Non-pigmented ciliary epithelial cell (primary cell): ENCODE data around the gene CLEC20A.
"Not testable (repeated sequence)": the region's sequence is repeated elsewhere in the genome, so short reads cannot be mapped to it uniquely, and the experiment has no call there.

Experiments
- DNase-seq: peaks from one replicate; pipeline ENCODE4 v3.0.0-alpha.2; 2010; ENCODE audit warnings: low read depth

CLEC20A gene

DNA sequence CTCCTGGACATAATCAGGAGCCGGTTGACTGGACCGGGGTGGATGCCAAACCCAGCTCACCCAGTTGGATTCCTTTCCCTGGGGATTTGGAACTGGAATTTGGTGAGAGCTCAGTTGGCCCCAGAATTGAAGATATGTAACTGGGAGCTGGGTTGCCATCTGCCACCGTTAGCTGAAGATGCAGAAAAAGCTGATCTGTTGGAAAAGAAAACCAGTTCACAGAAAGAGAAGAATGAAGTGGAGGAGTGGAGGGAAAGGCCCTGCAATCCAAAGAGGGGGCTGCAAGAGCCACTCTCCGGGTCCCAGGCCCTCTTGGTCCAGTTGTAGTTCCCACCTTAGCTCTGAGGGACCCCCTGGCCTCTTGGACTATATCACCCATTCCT, 32.2 kb upstream of the CLEC20A start:
- DNase-seq, result no peak

DNA sequence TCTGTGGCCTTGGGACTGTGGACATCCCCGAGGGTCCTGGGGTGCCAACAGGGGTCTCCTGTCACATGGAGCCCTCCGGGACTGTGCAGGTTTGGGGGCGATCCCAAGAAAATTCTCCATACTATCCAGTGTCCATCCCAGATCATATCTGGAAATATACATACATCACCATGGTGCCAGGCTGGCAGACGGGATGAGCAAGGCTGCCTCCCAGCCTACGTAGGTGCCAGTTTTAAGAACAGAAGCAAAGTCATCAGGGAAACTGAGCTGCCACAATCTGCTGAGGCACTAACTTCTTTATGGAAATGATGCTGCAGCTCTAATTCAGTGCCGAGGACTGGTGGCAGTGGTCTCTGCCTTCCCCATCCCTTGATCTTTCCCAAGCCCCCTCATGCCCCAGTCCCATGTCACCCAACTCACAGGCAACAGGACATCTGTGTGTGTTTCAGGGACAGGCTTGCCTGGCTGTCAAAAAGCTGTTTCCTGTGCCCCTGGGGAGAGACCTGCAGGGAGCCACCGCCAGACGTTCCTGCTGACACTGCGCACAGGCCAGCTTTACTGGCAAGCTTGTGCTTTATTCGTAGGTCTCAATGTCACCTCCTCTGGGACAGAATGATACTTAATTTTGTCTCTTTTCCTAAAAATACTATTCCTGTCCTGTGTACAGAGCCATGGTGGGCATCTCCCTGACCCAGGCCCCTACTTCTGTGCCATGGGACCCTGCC, 31.6 kb upstream of the CLEC20A start:
- DNase-seq, result no peak

DNA sequence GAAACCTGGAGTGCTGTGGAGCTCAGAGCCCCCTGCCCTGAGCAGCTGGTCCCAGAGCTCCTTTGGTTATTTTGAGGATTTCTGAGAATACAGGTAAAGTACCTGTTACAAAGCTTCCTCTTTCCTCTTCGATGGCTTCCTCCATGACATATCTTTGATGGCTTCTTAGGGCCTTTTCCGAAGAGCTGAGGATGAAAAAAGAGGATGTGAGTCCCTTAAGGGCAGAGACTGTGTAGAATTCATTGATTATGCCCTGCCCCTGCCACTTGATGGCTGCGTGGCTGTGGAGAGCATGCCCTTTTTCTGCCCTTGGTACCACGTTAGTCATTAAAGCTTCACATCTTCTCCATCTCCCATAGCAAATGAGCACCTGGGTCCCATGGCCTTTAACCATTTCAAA, 30.4 kb upstream of the CLEC20A start:
- no peak for DNase-seq

DNA sequence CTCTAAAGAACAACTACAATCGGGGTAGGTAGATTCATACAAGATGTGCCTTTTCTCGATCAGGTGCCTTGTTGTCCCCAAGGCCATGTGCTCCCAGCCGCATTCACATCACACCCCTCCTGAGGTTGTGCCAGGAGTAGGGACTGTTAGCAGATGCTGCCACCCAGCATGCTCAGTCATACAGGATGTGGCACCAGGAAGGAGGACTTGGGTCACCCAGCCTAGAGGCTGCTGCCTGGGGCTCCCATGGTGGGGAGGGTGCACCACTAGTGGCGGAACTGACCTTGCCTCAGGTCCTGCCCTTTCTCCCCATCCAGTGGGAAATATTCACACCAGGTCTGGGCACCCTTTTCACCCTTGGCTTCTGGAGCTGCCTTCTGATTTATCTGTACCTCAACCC, 24.5 kb upstream of the CLEC20A start:
- DNase-seq, result no peak

DNA sequence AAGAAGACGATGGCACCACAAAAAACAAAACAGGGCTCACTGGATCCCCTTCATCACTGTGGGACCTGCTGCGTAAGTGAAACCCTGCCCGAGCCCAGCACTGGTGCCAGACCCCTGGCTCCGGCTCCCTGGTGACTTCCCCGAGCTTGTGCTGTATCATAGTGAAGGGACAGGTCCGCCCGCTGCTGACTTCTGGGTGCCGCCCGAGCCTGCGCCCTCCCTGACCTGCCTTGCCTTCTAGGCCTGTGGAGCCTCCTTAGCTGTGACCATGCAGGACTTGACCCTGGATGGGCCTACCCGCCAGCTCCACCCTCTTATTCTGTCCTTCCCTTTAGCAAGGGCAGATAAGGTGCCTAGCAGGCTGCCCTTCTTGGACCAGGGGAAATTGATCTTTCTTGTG, 24.0 kb upstream of the CLEC20A start:
- no peak for DNase-seq

DNA sequence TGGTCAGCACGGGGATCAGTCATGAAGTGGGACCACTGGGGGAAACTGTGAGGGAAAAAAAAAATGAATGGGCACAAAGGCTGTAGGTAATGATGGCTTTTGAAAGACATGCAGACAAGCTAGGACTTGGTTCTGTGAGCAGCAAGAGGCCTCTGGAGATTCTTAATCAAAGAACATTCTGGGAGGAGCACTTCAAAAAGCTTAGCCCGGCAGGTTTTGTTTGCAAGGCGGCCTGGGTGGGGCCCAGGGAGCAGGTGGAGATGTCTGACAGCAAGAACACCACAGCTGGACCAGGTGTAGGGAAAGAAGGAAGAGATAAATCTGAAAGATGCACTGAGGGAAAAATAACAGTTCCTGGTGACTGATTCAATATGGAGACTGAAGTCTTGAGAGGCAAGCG, 22.1 kb upstream of the CLEC20A start:
- DNase-seq, result no peak

DNA sequence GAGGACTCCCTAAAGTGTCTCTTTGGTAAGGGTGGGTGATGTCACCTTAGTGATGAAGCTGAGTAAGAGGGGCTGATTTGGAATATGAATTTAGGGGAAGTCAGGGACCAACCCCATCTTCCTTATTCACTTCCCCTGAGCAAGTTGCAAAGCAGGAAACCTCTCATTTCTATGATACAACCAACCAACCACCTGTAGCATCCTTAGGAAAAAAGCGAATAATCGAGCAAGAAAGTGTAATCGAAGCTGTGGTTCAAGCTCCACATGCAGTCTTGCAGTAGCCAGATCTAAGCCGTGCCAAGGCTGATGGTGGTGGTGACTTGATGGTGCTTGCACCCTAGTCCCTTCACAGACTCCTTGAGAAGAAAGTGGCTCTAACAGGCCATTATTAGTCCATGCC, 19.3 kb upstream of the CLEC20A start:
- DNase-seq, result no peak

DNA sequence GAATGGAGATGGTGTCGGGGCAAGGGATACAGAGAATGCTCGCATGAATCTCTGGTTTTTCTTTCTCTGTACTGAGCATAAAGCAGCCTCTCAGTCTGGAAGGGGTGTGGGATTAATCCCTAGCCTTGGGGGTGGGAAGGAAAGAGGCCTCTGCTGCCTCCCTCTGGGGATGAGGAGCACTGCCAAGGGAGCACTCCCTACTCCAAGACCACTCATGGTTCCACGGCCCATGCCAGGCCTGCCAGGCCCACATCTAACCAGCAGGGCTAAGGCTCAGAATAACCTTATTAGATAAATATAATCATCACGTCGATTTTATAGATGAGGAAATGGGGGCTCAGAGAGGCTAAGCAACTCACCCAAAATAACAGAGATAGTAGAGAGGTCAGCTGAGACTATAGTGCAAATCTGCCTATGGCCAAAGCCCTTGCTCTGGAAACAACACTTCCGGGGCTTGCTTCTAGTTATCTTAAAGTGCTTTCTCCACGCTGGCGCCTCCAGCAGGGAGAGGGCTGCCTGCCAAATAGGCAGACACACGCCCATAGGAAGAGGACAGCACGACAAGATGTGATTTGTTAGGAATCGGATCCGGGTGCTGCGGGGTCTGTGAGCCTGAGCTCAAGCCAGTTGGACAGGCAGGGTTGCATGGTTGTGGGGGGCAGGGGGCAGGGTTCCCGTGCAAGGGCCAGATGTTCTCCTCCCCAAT, 16.7 kb upstream of the CLEC20A start:
- no peak for DNase-seq

DNA sequence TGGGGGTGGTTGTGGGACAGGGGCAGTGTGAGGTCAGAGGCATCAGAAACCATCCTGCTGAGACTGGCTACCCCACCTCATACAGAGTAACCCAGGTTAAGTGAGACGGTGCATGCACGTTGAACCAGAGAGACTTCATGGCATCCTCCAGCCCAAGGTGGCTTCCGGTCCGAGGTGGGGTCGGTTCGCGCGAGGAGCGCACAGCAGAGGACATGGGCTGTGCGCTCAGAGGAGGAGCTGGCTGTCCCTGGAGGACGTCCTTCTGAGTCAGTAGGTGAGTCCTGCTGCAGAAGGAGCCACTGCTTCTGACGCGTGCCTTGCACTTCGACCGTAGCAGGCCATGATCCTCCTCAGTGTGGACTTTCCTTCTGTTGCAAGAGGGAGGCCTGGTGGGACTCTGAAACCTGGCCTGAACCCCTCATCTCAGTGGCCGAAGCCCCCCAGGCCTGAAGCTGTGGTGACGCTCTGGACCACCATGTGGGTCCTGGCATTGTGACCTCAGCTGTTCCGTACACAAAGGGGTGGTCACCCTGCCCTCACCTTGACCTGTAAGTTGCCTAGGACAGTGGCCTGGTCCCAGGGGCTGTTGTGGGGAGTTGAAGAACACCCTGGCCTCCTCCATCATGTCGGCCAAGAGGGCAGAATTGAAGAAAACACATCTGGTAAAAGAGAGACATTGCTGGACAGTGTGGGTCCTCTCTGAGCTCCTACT, 16.0 kb upstream of the CLEC20A start, which contains the start of gene TEX35:
Gene TEX35 (plus strand): TSS at position 544 of the 712 bp plus-strand sequence. CDS start 80 bp downstream, at position 624.
- no peak for DNase-seq

DNA sequence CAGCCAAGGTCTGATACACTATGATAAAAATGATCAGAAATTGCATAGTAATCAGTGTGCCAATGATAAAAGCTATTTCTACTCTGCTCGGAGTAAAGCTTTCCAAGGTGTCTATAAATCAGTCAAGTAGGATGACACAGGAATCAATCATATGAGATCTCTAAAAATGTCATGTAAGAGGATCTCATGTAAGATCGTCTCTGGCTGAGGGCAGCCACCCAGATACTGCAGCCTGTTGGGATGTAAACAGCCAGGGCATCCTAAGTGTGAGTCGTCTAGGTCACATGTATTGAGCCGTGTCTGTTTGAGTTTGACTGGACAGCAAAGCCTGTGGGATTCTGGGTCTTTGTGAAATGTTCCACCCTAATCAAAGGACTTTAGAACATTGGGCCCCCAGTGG, 13.4 kb upstream of the CLEC20A start:
- DNase-seq, result no peak

DNA sequence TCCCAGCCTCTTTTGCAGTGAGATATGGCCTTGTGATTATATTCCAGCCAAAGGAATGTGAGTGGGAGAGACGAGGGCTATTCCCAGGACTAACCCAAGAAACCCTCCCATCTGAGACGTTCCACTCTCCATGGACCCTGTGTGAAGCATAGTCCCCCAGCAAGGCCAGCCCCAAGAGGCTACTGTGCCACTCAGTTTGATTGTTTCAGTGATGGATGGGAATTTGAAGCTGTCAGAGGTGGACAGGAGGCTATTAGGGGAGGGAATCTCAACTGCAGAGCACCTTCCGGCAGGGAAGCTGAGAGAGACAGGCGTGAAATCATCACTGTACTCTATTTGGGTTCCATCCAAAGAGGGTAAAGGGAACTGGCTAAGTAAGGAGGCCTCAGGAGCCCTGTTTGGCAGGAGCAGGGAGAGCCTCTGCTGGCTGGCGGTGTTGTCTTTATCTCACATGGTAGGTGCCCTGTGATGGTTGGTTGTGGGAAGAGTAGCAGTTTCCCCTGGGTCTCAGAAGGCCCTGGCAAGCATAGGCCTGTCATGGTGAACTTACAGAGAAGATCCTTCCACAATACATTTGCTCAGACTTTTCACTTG, 12.7 kb upstream of the CLEC20A start:
- no peak for DNase-seq

DNA sequence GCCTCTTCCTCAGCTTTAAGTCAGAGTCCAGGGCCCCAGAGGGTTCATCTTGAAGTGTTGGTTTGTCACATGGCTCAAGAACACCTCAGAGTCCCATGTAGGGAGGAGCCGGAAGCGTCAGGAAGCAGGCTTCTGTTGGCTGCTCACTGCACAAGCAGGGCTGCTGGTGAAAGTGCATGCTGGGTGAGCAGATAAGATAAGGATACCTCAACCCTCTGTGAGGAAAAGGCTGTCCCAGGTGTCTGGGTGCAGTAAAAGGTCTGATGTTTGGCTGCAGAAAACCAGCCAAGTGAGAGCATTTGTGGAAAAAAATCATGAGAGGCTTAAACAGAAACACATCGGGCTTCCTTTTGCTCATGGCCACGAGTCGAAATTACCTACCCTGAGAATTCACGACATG, 9.9 kb upstream of the CLEC20A start:
- DNase-seq, result no peak

DNA sequence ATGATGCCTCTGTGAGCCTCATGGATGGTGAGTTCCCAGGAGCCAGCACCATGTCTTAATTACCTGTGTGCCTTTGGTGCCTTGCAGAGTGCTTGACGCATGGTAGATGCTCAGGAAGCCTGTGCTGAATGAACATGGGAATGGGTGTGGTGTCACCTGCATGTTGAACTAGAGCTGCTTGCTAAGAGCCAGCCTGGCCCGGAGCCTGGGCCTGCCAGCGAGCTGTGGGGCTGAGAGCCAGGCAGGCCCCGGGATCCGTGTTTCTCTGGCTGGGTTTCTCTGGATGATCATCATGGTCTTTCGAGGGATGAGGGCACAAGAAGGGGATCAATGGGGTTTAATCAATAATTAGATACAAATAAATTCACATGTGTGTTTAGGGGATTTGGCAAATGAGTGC, 9.4 kb upstream of the CLEC20A start:
- DNase-seq, result no peak

DNA sequence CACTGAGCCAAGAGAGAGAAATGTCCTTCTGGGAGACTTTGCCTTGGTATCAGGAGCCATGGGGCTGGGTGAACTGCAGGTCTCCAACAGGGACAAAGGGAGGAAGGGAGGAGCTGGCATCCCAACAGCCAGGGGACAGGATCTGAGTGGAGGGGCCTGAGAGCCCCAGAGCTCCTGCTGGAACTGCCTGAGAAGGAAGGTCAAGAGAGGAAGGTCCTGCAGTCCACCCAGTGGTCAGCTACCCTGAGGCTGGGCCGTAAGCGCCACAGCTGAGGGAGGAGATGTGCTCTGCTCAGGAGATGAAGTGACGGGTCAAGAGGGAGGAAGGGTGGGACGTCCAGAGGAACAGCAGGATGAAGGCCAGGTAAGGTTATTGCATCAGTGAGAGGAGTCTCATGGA, 7.5 kb upstream of the CLEC20A start:
- no peak for DNase-seq

DNA sequence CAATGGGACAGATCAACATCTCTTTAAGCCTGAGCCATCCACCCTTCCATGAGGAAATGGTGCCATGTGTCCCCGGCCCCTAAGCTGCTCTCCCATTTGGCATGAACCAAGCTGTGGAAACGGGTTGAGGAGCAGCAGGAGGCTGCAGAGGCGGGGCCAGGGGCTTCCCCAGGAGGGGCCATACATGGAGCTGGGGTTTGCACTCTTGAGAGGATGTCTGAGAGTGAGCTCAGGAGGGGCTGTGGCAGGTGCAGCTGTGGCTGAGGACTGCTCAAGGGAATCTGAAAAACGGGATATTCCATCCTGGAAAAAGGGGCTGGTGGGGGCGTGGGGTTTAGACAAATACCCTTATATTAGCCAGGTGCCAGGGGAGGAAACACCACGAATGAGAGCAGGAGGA, 7.1 kb upstream of the CLEC20A start:
- no peak for DNase-seq

DNA sequence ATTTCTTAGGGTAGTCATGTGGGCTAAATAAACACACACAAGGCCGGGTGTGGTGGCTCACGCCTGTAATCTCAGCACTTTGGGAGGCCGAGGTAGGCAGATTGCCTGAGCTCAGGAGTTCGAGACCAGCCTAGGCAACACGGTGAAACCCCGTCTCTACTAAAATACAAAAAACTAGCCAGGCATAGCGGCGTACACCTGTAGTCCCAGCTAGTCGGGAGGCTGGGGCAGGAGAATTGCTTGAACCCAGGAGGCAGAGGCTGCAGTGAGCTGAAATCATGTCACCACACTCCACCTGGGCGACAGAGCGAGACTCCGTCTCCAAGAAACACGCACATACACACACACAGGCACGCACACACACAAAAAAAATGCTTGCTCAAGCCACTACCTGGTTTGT, 6.6 kb upstream of the CLEC20A start:
- DNase-seq, result not testable (repeated sequence)

DNA sequence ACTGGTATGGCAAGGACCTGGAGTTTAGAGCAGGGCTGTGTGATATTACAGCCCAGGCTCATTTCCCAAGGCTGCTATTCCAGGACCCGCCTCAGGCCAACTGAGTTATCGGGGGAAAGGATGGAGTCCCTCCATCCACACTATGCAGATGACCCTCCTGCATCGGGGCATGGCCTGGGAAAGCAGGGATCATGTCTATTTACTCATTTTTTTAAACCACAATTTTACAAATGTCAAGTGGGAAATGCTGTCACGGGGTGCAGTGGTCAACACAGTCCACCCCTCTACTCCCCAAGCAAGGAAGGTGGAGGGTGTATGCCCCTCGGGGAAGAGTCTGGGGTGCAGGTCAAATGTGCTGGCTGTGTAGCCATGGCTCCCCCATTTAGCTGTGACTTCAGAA, 6.1 kb upstream of the CLEC20A start:
- DNase-seq, result no peak

DNA sequence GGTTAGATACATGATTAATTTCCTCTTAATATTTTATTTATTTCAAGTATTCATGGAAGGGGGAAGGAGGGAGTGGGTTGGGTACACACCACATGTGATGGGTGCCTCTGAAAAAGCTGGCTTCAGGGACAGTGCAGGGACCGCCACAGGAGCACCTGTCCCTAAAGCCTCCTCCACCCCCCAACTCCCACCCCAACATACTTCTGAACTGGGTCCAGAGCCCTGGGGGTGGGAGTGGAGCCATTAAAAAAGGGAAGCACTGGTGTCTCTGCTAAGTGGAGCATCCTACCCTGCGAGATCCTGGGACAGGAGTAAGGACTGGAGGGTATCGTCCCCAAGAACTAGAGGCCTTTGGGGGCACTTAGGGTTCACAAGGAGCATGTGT, 5.6 kb upstream of the CLEC20A start:
- no peak for DNase-seq

DNA sequence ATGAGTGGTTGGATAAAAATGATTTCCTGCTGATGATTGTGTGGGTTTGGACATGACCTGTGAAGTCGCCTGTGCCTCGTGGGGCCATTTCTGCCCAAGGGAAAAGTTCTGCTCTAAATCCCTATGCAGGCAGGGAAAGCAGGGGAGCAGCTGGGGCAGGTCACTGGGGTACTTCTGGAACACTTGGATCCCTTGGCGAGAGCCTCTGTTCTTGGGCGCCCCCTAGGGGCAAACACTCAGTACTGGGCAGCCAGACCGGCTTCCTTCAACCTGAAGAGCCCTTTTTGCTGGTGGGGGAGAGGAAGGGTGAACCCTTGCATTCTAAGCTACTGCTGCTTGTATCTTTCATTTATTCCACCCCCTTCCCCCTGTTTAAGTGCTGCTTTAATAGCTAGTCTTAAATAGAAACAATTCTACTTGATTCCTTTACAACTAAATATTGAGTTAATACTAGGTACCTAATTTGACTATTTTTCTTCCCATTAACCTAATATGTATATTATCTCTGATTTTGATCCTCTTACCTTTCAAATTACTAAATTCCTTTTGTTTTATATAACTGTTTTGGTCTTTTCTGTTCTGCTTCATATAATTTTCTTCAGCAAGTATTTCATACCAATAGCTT, 5.1 kb upstream of the CLEC20A start:
- DNase-seq, result peak; percentile 17

DNA sequence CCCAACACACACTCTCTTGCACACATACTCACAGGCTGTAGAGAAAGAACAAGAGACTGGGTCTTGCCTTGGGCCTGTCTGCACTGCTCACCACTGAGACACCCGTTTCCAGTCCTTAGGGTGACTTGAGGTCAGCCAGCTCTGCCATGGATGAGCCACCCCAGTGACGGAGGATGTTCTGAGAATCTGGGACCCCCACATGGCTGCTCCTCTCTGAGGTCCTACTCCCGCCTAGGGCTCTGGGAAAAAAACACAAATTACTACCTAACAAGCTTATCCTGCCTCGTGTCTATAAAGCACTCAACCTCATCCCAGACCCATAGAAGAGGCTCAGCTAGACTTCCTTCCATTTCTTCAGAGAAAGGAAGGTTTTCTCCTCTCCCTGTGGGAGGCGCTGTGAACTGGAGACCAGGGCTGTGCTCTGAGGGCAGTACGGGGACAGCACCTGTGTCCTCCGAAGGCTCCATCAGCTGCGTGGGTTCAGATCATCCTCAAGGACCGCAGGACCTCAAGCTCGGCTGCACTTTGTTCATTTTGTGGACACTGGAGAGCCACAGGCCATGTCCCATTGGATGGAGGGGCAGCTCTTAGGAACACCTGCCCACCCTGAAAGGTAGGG, 4.3 kb upstream of the CLEC20A start:
- no peak for DNase-seq

DNA sequence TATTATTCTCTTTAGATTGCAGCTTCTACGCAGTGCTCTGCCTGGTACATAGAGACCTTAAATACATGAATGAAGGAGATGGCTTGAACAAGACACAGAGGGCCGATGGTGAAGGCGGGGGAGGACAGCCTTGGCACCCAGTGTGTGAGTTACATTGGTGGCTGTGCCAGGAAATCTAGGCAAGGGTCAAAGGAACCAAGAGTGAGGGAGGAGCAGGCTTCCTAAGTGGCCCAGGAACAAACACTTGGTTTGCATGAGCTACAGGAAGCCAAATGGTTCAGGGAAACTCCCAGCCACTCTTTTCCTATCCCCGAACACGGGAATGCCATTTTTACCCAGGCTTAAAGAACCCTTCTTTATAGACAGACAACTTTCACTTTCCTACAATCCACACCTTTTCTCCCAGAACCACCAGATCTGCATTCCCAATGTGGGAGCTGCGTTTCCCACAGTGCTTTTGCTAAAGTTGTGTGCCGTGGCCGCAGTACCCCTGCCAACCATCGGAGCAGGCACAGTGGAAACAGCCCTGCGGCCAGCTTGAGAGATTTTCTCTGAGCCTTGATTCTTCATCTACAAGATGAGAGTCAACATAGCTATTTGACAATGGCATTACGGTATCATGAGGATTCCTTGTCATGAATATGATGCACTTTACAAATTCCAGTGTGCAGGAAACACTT, 3.5 kb upstream of the CLEC20A start:
- DNase-seq, result no peak
